Stimulated activated CD8-positive, alpha-beta memory T cell treated with anti-CD3 and anti-CD28 coated beads, Interleukin-12 subunit alpha, Interleukin-12 subunit beta, amount 100 ng/mL, for 24 hours (primary cell): ENCODE data around the gene NEO1.

Experiments
- DNase-seq: peaks from one replicate; pipeline ENCODE4 v3.0.0-alpha.2; 2020; ENCODE audit errors: extremely low read depth

NEO1 gene

GRCh38 chr15:73051807-73052652, at the start of gene NEO1:
Gene NEO1 (plus strand): TSS chr15:73052463. CDS start chr15:73052676, 213 bp downstream.
- peak; percentile 41 for DNase-seq

- no peak for DNase-seq
These were observed 47.8 kb upstream of the NEO1 start for GRCh38 chr15:73004462-73004861.

- no peak for DNase-seq
These were observed 47.2 kb upstream of the NEO1 start for GRCh38 chr15:73005032-73005431.

GRCh38 chr15:73005446-73005845, 46.8 kb upstream of the NEO1 start:
- DNase-seq, result no peak

- no peak for DNase-seq
These were observed 45.7 kb upstream of the NEO1 start for GRCh38 chr15:73006523-73006922.

GRCh38 chr15:73009066-73010056, 42.9 kb upstream of the NEO1 start:
- no peak for DNase-seq

- DNase-seq, result no peak
These were observed 41.8 kb upstream of the NEO1 start for GRCh38 chr15:73010154-73011152.

- DNase-seq, result no peak
These were observed 37.4 kb upstream of the NEO1 start for GRCh38 chr15:73014904-73015303.

GRCh38 chr15:73015493-73015892, 36.8 kb upstream of the NEO1 start:
- no peak for DNase-seq

GRCh38 chr15:73017987-73018386, 34.3 kb upstream of the NEO1 start:
- no peak for DNase-seq

GRCh38 chr15:73019154-73019553, 33.1 kb upstream of the NEO1 start:
- no peak for DNase-seq

- DNase-seq, result no peak
These were observed 32.6 kb upstream of the NEO1 start for GRCh38 chr15:73019601-73020146.

GRCh38 chr15:73021139-73021621, 31.1 kb upstream of the NEO1 start:
- DNase-seq, result no peak

- no peak for DNase-seq
These were observed 30.1 kb upstream of the NEO1 start for GRCh38 chr15:73022161-73022560.

GRCh38 chr15:73023071-73023470, 29.2 kb upstream of the NEO1 start:
- no peak for DNase-seq

- DNase-seq, result no peak
These were observed 28.1 kb upstream of the NEO1 start for GRCh38 chr15:73024168-73024567.

- DNase-seq, result no peak
These were observed 25.7 kb upstream of the NEO1 start for GRCh38 chr15:73026511-73027054.

GRCh38 chr15:73028031-73028430, 24.2 kb upstream of the NEO1 start:
- DNase-seq, result no peak

GRCh38 chr15:73028831-73029451, 23.3 kb upstream of the NEO1 start:
- no peak for DNase-seq

GRCh38 chr15:73030122-73030679, 22.1 kb upstream of the NEO1 start:
- no peak for DNase-seq
